CD4-positive, alpha-beta T cell (primary cell): ENCODE data around the gene OPCML. TPM values are rescaled to one million over a fixed set of nuclear protein-coding genes. Genes with fewer than 3 reads are reported as not detected.

Experiments used
- ATAC-seq: fragments of 200-7000 bp; cut with Tn5 transposase; one replicate; pipeline ENCODE4 v1.10.0; 2022; ENCODE audit warnings: mild to moderate bottlenecking; ENCODE audit not compliant: poor library complexity
- CTCF ChIA-PET: fragments of 350-600 bp; sonication (Branson Sonifier 250); formaldehyde crosslinking; loops from one replicate; lab custom pipeline; 2021; ENCODE audit warnings: antibody characterized with exemption, inconsistent platforms; lab: Charles Lee
- POLR2A ChIA-PET: fragments of 350-600 bp; sonication (Branson Sonifier 250); formaldehyde crosslinking; loops from one replicate; lab custom pipeline; 2021; ENCODE audit warnings: antibody characterized with exemption, inconsistent platforms; lab: Charles Lee
- DNase-seq, 14 experiments: peaks; one replicate each; pipeline ENCODE4 v3.0.0-alpha.2; 2013 to 2020; ENCODE audit warnings: mixed read lengths in 2 of 14
- H3K27ac ChIP-seq, 2 donors: one replicate each; pipeline versions ENCODE4 v1.5.1 to v1.7.0; 2013; ENCODE audit warnings: low read length in 2 of 2, low read depth in 1 of 2, mild to moderate bottlenecking in 1 of 2
- H3K27me3 ChIP-seq, 2 experiments: 1 replicate in 1 of 2; 2 replicates in 1 of 2; pipeline versions ENCODE4 v1.6.1 to v1.7.0; 2013; ENCODE audit warnings: low read length in 2 of 2, control low read depth in 1 of 2, mild to moderate bottlenecking in 1 of 2, moderate library complexity in 1 of 2; ENCODE audit not compliant: insufficient read depth in 2 of 2, control insufficient read depth in 1 of 2
- H3K36me3 ChIP-seq: one replicate; pipeline ENCODE4 v1.6.1; 2013; ENCODE audit warnings: low read length, control low read depth; ENCODE audit not compliant: insufficient read depth
- H3K4me1 ChIP-seq: one replicate; pipeline ENCODE4 v1.6.1; 2013; ENCODE audit warnings: low read length, control low read depth; ENCODE audit not compliant: insufficient read depth
- H3K4me3 ChIP-seq: one replicate; pipeline ENCODE4 v1.5.1; 2013; ENCODE audit warnings: mild to moderate bottlenecking, low read length, moderate library complexity
- H3K9me3 ChIP-seq, 2 experiments: 1 replicate in 1 of 2; 2 replicates in 1 of 2; pipeline versions ENCODE4 v1.6.1 to v1.7.0; 2013; ENCODE audit warnings: low read length in 2 of 2, mild to moderate bottlenecking in 2 of 2, control low read depth in 1 of 2, moderate library complexity in 1 of 2; ENCODE audit not compliant: control insufficient read depth in 1 of 2, insufficient read depth in 1 of 2
- H3K27ac Mint-ChIP-seq: one replicate; pipeline ENCODE4 v1.8.0; 2020; ENCODE audit warnings: mixed read lengths
- H3K27me3 Mint-ChIP-seq: one replicate; pipeline ENCODE4 v1.8.0; 2021; ENCODE audit warnings: mixed read lengths
- H3K36me3 Mint-ChIP-seq: one replicate; pipeline ENCODE4 v1.8.0; 2021; ENCODE audit warnings: low read depth, mixed read lengths
- H3K4me1 Mint-ChIP-seq: one replicate; pipeline ENCODE4 v1.8.0; 2021; ENCODE audit warnings: low read depth, mixed read lengths
- H3K4me3 Mint-ChIP-seq: one replicate; pipeline ENCODE4 v1.8.0; 2020; ENCODE audit warnings: mild to moderate bottlenecking, mixed read lengths
- H3K9me3 Mint-ChIP-seq: one replicate; pipeline ENCODE4 v1.8.0; 2020; ENCODE audit warnings: mixed read lengths
- CTCF ChIP-seq: fragments of 200-600 bp; IDR thresholded peaks from one replicate; pipeline ENCODE4 v1.8.0; 2022; ENCODE audit warnings: antibody characterized with exemption, mild to moderate bottlenecking
- intact Hi-C, 2 experiments: fragments of 100-400 bp; cut with DNase I in 1 of 2; cut with micrococcal nuclease in 1 of 2; formaldehyde crosslinking; loops; one replicate each; pipeline versions ENCODE4 v1.15.1 to v1.9.0; 2023 to 2025; cut with DNase I, micrococcal nuclease
- total RNA-seq, 174 experiments: library from RNA in 2 of 174; stranded (reverse) in 2 of 174; gene quantifications; one replicate each; pipeline ENCODE4 v1.2.3 and lab custom pipeline; 2021 to 2026

The OPCML gene
- total RNA-seq, 2 experiments from 2014 or later = not detected

DNA sequence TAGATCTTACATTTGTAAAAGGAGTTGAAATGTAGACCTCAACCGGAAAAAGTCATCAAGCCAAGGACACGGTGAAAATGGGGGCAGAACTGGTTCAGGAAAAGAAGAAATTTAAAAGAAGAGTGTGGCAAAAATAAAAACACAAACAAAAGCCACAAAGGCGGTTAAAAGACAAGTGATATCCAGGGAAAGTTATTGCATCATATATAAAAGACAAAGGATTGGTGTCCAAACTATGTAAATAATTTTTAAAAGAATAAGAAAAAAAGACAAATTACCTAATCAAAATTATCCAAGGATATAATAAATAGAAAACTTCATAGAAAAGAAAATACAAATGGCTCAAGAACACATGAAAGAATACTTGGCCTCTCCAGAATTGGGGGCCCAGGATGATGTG is 45.1 kb upstream of the OPCML start:
- CTCF ChIA-PET = no interaction called here

DNA sequence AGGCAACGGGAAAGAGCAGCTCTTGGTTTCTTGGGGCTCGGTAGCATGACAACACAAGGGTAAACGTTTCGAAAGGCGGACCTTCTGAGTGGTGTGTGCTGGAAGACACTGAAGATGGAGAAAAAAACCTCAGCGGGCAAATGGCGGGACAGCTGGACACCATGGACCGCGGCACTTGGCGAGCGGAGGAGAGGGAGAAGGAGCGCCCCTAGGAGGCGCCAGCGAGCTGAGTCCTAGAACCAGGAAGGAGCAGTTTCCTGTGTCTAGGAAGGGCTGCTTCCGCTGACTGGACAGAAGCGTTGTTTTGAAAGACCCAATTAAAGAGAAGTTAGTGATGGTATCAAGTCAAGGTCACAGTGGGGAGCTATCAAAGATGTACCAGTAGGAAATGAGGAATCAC is 44.0 kb upstream of the OPCML start:
- Histone ChIP-seq H3K36me3 (no peaks in the 10 kb centered on the region), H3K4me1 (no peaks in the 10 kb centered on the region), H3K9me3 (peaks cover 0 to 29% of the 10 kb centered on the region in 2 experiments), H3K4me3 (no peak overlapping the region), H3K27ac (no peak overlapping the region), H3K27me3 (no peaks in the 10 kb centered on the region)
- H3K27ac Mint-ChIP-seq = no peak overlapping the region
- ATAC-seq (no peak), DNase-seq (no peak)
- no peaks in the 10 kb centered on the region for H3K4me1 Mint-ChIP-seq
- no peak overlapping the region for H3K4me3 Mint-ChIP-seq
- CTCF ChIA-PET = interaction anchor here (0.7 kb wide), 1 partner anchor 549 kb away, joined by 3 read pairs; no protein-coding TSS in a partner anchor
- H3K36me3 Mint-ChIP-seq = no peaks in the 10 kb centered on the region
- H3K27me3 Mint-ChIP-seq = peaks cover 10% of the 10 kb centered on the region
- TF ChIP-seq CTCF = no peak
- POLR2A ChIA-PET = no interaction called here
- intact Hi-C loops = no loop called here
- H3K9me3 Mint-ChIP-seq = no peaks in the 10 kb centered on the region

More for the DNA sequence above, 45.1 kb upstream of the OPCML start:
- Histone ChIP-seq H3K36me3 (no peaks in the 10 kb centered on the region), H3K4me1 (no peaks in the 10 kb centered on the region), H3K27ac (no peak overlapping the region), H3K4me3 (no peak overlapping the region), H3K27me3 (no peaks in the 10 kb centered on the region), H3K9me3 (peaks cover 0 to 29% of the 10 kb centered on the region in 2 experiments)
- Mint-ChIP-seq H3K27me3 (peaks cover 5% of the 10 kb centered on the region), H3K36me3 (no peaks in the 10 kb centered on the region), H3K9me3 (no peaks in the 10 kb centered on the region), H3K4me3 (no peak overlapping the region), H3K27ac (no peak overlapping the region), H3K4me1 (no peaks in the 10 kb centered on the region)
- no peak for DNase-seq
- POLR2A ChIA-PET = no interaction called here
- intact Hi-C loops = no loop called here
- no peak for TF ChIP-seq CTCF
- no peak for ATAC-seq

DNA sequence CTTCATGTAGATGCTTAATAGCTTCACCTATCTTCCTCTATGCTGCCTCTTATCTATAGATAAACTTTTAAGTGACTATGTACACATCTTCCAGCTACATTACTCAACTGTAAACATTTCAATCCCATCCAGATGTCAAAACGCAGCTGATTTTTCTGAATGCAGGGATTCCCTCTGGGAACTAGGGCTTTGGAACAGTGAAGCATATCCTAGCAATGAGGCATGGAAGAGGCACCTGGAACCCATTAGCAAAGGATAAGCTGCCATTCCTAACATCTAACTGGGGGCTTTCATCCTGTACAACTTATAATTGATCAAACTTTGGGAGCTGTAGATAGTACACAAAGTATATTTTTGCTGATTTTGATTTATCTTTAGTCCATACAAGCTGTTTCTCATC is 40.8 kb upstream of the OPCML start:
- no peaks in the 10 kb centered on the region for H3K4me1 ChIP-seq
- intact Hi-C loops = no loop called here
- Mint-ChIP-seq H3K27ac (no peak overlapping the region), H3K9me3 (no peaks in the 10 kb centered on the region), H3K36me3 (no peaks in the 10 kb centered on the region), H3K27me3 (peaks cover 10% of the 10 kb centered on the region), H3K4me1 (no peaks in the 10 kb centered on the region), H3K4me3 (no peak overlapping the region)
- ATAC-seq (no peak), DNase-seq (no peak)
- H3K9me3 ChIP-seq = peaks cover 0 to 9% of the 10 kb centered on the region in 2 experiments
- no peak overlapping the region for H3K4me3 ChIP-seq
- H3K27ac ChIP-seq = no peak overlapping the region
- no peaks in the 10 kb centered on the region for H3K27me3 ChIP-seq
- H3K36me3 ChIP-seq = no peaks in the 10 kb centered on the region
- ChIA-PET POLR2A (no interaction called here), CTCF (no interaction called here)
- no peak for TF ChIP-seq CTCF
